NCI-H345 treated with DMSO at 0.1 percent for 48 hours (cell line): ENCODE results near the gene MGRN1.
"Not testable (repeated sequence)": the region's sequence is repeated elsewhere in the genome, so short reads cannot be mapped to it uniquely, and the experiment has no call there.

Experiments
- DNase-seq: peaks from one replicate; lab custom pipeline; 2025; ENCODE audit not compliant: unreplicated experiment; lab: John Stamatoyannopoulos, UW

The MGRN1 gene

GRCh38 chr16:4726616-4727015 is 102.0 kb downstream of the MGRN1 start:
- no peak for DNase-seq

GRCh38 chr16:4728676-4729075 is 104.0 kb downstream of the MGRN1 start:
- DNase-seq = no peak

- DNase-seq = no peak
Measured at GRCh38 chr16:4729876-4730275, 105.2 kb downstream of the MGRN1 start.

- no peak for DNase-seq
Measured at GRCh38 chr16:4733211-4733742, 108.7 kb downstream of the MGRN1 start.

DNA sequence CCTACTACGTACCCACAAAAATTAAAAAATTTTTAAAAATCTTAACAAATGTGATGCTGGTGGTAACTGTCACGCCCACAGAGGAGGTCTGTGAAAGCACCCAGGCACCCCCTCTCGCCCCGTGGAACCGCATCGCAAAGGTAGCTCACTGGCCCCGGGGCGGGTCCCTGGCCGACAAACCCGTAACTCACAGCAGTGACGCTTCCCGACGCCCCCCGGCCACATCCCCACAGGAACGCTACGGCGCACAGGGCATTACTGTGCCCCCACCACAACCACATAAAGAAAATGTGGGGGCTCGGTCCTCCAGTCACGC is 109.1 kb downstream of the MGRN1 start:
- DNase-seq = no peak

DNA sequence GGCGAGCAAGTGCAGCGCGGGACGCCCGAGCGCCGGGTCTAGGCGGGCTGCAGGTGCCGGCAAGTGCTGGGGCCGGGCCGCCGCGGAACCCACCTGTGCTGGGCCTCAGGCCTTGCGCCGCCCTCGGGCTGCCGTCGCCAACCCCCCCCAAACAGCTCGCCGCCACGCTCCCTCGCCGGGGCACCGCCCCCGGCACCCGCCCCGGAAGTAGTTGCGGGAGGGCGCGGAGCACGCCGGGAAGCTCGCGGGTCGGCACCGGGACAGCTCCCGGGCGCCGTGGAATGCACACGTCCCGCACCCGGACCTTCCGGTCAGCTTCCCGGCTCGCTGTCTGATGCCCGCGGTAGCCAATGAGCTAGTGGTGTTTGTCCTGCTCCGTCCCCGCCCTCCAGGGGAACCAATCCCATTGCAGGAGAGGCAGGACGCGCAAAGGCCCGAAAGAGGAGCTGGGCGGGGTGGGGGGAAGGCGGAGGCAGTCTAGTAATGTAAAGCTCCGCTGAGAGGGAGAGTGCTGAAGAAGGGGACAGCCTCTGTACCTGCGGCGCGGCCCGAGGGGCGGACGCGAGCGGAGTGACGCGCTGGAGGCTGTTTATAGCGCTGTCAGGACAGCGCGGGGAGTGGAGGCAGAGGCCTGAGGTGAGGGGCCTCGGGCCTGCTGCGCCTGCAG is 109.6 kb downstream of the MGRN1 start, which contains the start of the genes ANKS3 and DNAAF8:
ANKS3 (minus strand) TSS at position 209 of the 667 bp plus-strand sequence. CDS start 4,122 bp downstream, outside the sequence.
DNAAF8 (plus strand) TSS at position 475 of the 667 bp plus-strand sequence. CDS start 1,978 bp downstream, outside the sequence.
- DNase-seq = peak; percentile 88

DNA sequence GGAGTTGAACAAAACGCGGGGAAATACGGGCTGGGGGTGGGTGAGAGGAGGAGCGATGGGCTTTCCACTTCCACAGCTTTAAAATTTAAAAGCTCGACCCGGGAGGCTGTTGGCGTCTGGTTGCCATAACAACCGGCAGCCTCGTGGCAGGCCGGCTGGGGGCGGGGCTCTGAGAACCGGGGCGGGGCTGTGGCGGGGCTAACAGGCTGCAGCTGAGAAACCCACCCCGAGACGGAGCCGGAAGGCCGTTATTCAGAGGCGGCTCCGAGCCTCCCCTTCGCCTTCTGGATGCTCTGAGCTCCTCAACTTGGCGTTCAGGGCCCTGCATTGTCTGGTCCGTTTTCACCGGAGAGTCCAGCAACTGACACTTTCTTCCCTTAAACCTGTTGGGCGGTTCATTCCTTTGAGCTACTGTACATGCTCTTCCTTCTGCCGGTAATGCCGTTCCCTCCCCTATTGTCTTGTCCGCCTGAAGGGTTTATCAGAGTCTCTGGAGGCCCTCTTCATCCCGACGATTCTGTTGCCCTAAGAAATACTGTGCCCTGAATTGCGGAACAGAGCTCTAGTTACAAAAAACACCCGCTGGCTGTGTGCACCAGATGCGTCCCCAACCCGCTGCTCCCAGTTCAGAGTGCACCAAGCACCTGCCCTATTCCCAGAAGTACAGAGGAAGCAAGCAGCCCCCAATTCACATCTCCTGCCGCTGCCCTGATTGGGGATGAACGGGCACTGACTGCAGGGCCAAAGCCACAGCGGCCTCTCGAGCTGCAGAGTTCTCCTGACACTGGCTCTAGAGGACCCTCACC is 110.3 kb downstream of the MGRN1 start:
- peak; percentile 42 for DNase-seq

GRCh38 chr16:4736546-4736945 is 111.9 kb downstream of the MGRN1 start:
- no peak for DNase-seq

DNA sequence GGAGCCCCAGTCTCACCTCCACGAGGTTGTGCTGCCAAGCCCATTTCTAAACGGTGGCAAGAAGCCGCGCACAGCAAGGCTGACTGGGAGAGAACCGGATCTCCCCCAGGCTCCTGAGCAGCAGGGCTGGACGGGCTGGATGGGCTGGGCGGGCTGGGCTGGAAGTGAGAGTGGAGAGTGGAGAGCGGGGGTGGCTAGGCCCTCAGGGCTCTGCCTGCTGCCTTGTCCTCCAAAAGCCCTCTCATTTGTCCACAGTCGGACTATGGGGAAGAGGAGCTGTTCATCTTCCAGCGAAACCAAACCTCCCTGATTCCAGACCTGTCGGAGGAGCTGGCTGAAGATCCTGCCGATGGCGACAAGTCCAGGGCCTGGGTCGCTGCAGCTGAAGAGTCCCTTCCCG is 112.9 kb downstream of the MGRN1 start:
- DNase-seq = no peak

DNA sequence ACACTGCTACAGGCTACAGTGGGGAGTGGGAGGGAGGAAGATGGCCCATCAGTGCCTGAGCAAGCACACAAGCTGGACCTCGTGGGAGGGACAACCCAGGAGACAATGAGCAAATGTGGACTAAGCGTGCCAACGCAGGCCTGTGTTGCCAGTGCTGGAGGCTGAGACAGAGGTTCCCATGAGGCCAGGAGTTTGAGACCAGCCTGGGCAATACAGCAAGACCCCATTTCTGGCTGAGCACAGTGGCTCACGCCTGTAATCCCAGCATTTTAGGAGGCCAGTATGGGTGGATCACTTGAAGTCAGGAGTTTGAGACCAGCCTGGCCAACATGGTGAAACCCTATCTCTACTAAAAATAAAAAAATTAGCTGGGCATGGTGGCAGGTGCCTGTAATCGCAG is 113.7 kb downstream of the MGRN1 start:
- not testable (repeated sequence) for DNase-seq
